Measurements from ENCODE around the gene DVL3.

The DVL3 gene

GRCh38 chr3:184186902-184187207 is 31.7 kb downstream of the DVL3 start:
- peaks cover 84% of the 10 kb centered on the region for H3K36me3 ChIP-seq (ENCODE audit: control insufficient read depth, low read length)
- H3K4me1 ChIP-seq (ENCODE audit: control insufficient read depth, low read length), result peaks cover 21% of the 10 kb centered on the region
- peak overlapping the region; percentile 92 for H3K4me2 ChIP-seq (ENCODE audit: low read length)
- H3K4me3 ChIP-seq (ENCODE audit: low read length), result peak overlapping the region; percentile 86
- peaks cover 3% of the 10 kb centered on the region; the same call in 1 of the 2 replicates for H3F3A ChIP-seq (ENCODE audit: control insufficient read depth, insufficient read depth)
- no peak overlapping the region for H3K27ac ChIP-seq (ENCODE audit: low read depth, low read length)
- H3K9me3 ChIP-seq (ENCODE audit: control insufficient read depth, insufficient read depth, low read length), result no peaks in the 10 kb centered on the region
- H4K20me1 ChIP-seq (ENCODE audit: control insufficient read depth, insufficient read depth, low read depth, low read length), result peaks cover 9% of the 10 kb centered on the region; the same call in 1 of the 2 replicates
- TF ChIP-seq EZH2phosphoT487 (IDR thresholded peaks at IDR 0.05; ENCODE audit: borderline replicate concordance, low read length) (no peak), CTCF (IDR thresholded peaks at IDR 0.05; ENCODE audit: low read depth, low read length, poor library complexity, severe bottlenecking) (no peak)
- H3K27me3 ChIP-seq (ENCODE audit: control insufficient read depth, low read length), result no peaks in the 10 kb centered on the region
- no peaks in the 10 kb centered on the region for H3K9me2 ChIP-seq (replicated peaks; ENCODE audit: control insufficient read depth, low read length)
- H3K79me2 ChIP-seq (ENCODE audit: control insufficient read depth, low read length), result peaks cover 43% of the 10 kb centered on the region

- peaks cover 21% of the 10 kb centered on the region for H3K4me1 ChIP-seq (ENCODE audit: control insufficient read depth, low read length)
- H4K20me1 ChIP-seq (ENCODE audit: control insufficient read depth, insufficient read depth, low read depth, low read length), result peaks cover 9% of the 10 kb centered on the region; the same call in 1 of the 2 replicates
- no peak for TF ChIP-seq CTCF (IDR thresholded peaks at IDR 0.05; ENCODE audit: low read depth, low read length, poor library complexity, severe bottlenecking)
- TF ChIP-seq EZH2phosphoT487 (IDR thresholded peaks at IDR 0.05; ENCODE audit: borderline replicate concordance, low read length), result no peak
- H3K9me2 ChIP-seq (replicated peaks; ENCODE audit: control insufficient read depth, low read length), result no peaks in the 10 kb centered on the region
- H3K4me3 ChIP-seq (ENCODE audit: low read length), result no peak overlapping the region
- H3K36me3 ChIP-seq (ENCODE audit: control insufficient read depth, low read length), result peaks cover 84% of the 10 kb centered on the region
- peaks cover 43% of the 10 kb centered on the region for H3K79me2 ChIP-seq (ENCODE audit: control insufficient read depth, low read length)
- no peak overlapping the region for H3K27ac ChIP-seq (ENCODE audit: low read depth, low read length)
- no peaks in the 10 kb centered on the region for H3K27me3 ChIP-seq (ENCODE audit: control insufficient read depth, low read length)
- H3K4me2 ChIP-seq (ENCODE audit: low read length), result peak overlapping the region; percentile 92; the same call in 1 of the 2 replicates
- no peaks in the 10 kb centered on the region for H3K9me3 ChIP-seq (ENCODE audit: control insufficient read depth, insufficient read depth, low read length)
- peaks cover 3% of the 10 kb centered on the region; the same call in 1 of the 2 replicates for H3F3A ChIP-seq (ENCODE audit: control insufficient read depth, insufficient read depth)
Observed at GRCh38 chr3:184188080-184188479, 32.9 kb downstream of the DVL3 start.

GRCh38 chr3:184189421-184189820 is 34.2 kb downstream of the DVL3 start:
- TF ChIP-seq EZH2phosphoT487 (IDR thresholded peaks at IDR 0.05; ENCODE audit: borderline replicate concordance, low read length), result no peak
- TF ChIP-seq CTCF (IDR thresholded peaks at IDR 0.05; ENCODE audit: low read depth, low read length, poor library complexity, severe bottlenecking), result no peak
- no peak overlapping the region for H3K4me3 ChIP-seq (ENCODE audit: low read length)
- H3K27ac ChIP-seq (ENCODE audit: low read depth, low read length), result no peak overlapping the region
- no peaks in the 10 kb centered on the region for H3K27me3 ChIP-seq (ENCODE audit: control insufficient read depth, low read length)
- peaks cover 43% of the 10 kb centered on the region for H3K79me2 ChIP-seq (ENCODE audit: control insufficient read depth, low read length)
- peaks cover 21% of the 10 kb centered on the region for H3K4me1 ChIP-seq (ENCODE audit: control insufficient read depth, low read length)
- no peaks in the 10 kb centered on the region for H3K9me3 ChIP-seq (ENCODE audit: control insufficient read depth, insufficient read depth, low read length)
- no peaks in the 10 kb centered on the region for H3F3A ChIP-seq (ENCODE audit: control insufficient read depth, insufficient read depth)
- H3K36me3 ChIP-seq (ENCODE audit: control insufficient read depth, low read length), result peaks cover 82% of the 10 kb centered on the region
- peaks cover 9% of the 10 kb centered on the region; the same call in 1 of the 2 replicates for H4K20me1 ChIP-seq (ENCODE audit: control insufficient read depth, insufficient read depth, low read depth, low read length)
- no peaks in the 10 kb centered on the region for H3K9me2 ChIP-seq (replicated peaks; ENCODE audit: control insufficient read depth, low read length)
- no peak overlapping the region for H3K4me2 ChIP-seq (ENCODE audit: low read length)
